ENCODE data around the gene GPX4. TPM values are rescaled to one million over a fixed set of nuclear protein-coding genes. Genes with fewer than 3 reads are reported as not detected.

Gene GPX4
- total and polyA plus RNA-seq, 2 experiments from 2014 or later: 351 to 573 TPM

- Mint-ChIP-seq H3K9me3 (no peaks in the 10 kb centered on the region), H3K4me1 (peaks cover 13% of the 10 kb centered on the region), H3K36me3 (ENCODE audit: low read depth) (peaks cover 15% of the 10 kb centered on the region), H3K27me3 (ENCODE audit: insufficient read depth, low read depth, poor library complexity) (peaks cover 4% of the 10 kb centered on the region), H3K4me3 (no peak overlapping the region), H3K27ac (no peak overlapping the region)
- Histone ChIP-seq H3K9me2 (ENCODE audit: insufficient read depth) (no peaks in the 10 kb centered on the region), H2AFZ (no peak overlapping the region), H3K27me3 (ENCODE audit: insufficient read depth) (no peaks in the 10 kb centered on the region), H4K20me1 (replicated peaks; ENCODE audit: insufficient read depth) (no peaks in the 10 kb centered on the region; the same call in 1 of the 2 replicates), H3K4me3 (no peak overlapping the region), H3K79me2 (replicated peaks; ENCODE audit: insufficient read depth) (0 out of 2 replicates have a peak, but pooled peaks cover 6% of the 10 kb centered on the region), H3K36me3 (ENCODE audit: insufficient read depth) (no peaks in the 10 kb centered on the region), H3K27ac (ENCODE audit: low read depth) (no peak overlapping the region), H3K4me1 (ENCODE audit: insufficient read depth) (peaks cover 15% of the 10 kb centered on the region), H3F3A (replicated peaks; ENCODE audit: low read depth) (no peaks in the 10 kb centered on the region), H3K4me2 (no peak overlapping the region)
- no peak for ATAC-seq
- TF ChIP-seq EZH2 (IDR thresholded peaks at IDR 0.05; ENCODE audit: low read depth, unreplicated experiment) (no peak), JUNB (IDR thresholded peaks at IDR 0.05; ENCODE audit: unreplicated experiment) (no peak), POLR2AphosphoS5 (IDR thresholded peaks at IDR 0.05; ENCODE audit: low read depth) (no peak), STAT1 (IDR thresholded peaks at IDR 0.05; ENCODE audit: unreplicated experiment) (no peak), ZNF462 (CRISPR knock-in tag; IDR thresholded peaks at IDR 0.05) (no peak), CREB1 (CRISPR knock-in tag; IDR thresholded peaks at IDR 0.05; ENCODE audit: low read depth) (no peak), ZNF331 (CRISPR knock-in tag; IDR thresholded peaks at IDR 0.05; ENCODE audit: low read depth) (no peak), ZNF114 (CRISPR knock-in tag; IDR thresholded peaks at IDR 0.05) (no peak)
- TF ChIP-seq, protein P1, sequence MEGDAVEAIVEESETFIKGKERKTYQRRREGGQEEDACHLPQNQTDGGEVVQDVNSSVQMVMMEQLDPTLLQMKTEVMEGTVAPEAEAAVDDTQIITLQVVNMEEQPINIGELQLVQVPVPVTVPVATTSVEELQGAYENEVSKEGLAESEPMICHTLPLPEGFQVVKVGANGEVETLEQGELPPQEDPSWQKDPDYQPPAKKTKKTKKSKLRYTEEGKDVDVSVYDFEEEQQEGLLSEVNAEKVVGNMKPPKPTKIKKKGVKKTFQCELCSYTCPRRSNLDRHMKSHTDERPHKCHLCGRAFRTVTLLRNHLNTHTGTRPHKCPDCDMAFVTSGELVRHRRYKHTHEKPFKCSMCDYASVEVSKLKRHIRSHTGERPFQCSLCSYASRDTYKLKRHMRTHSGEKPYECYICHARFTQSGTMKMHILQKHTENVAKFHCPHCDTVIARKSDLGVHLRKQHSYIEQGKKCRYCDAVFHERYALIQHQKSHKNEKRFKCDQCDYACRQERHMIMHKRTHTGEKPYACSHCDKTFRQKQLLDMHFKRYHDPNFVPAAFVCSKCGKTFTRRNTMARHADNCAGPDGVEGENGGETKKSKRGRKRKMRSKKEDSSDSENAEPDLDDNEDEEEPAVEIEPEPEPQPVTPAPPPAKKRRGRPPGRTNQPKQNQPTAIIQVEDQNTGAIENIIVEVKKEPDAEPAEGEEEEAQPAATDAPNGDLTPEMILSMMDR (conservative IDR thresholded peaks at IDR 0.05; ENCODE audit: low read depth in 2 of 2): no peak
- DNase-seq (ENCODE audit: low spot score): no peak
These were observed 47.4 kb downstream of the GPX4 start for GRCh38 chr19:1151037-1151724.
